HepG2 (cell line): ENCODE data around the gene MYL6. TPM values are rescaled to one million over a fixed set of nuclear protein-coding genes. Genes with fewer than 3 reads are reported as not detected.

ENCODE experiments used
- ATAC-seq: fragments of 200-7000 bp; cut with Tn5 transposase; 3 replicates; pipeline ENCODE4 v1.9.1; 2020; ENCODE audit warnings: mild to moderate bottlenecking, moderate library complexity
- BruUV-seq: library from RNA; stranded (reverse); fragments of 400-500 nt; replicated peaks from 2 replicates; lab custom pipeline; 2021; lab: Mats Ljungman, UMichigan
- CTCF ChIA-PET: fragments of 300-600 bp; formaldehyde crosslinking; extraction: SDS; loops from one replicate; lab custom pipeline; 2021; ENCODE audit warnings: low total read pairs, inconsistent platforms, low intra/inter-chr PET ratio; lab: Yijun Ruan, JAX
- POLR2A ChIA-PET: fragments of 350-600 bp; sonication (Branson Sonifier 250); formaldehyde crosslinking; loops from one replicate; lab custom pipeline; 2020; ENCODE audit warnings: antibody characterized with exemption, inconsistent platforms; lab: Yijun Ruan, JAX
- DNase-seq: peaks from one replicate; pipeline ENCODE4 v3.0.0-alpha.2; 2015; ENCODE audit warnings: low spot score
- FAIRE-seq: peaks from 3 replicates; lab custom pipeline; 2011; peaks lifted over from hg19 to GRCh38; lab: Jason Lieb, UNC
- H2AFZ ChIP-seq: one replicate; pipeline ENCODE4 v1.6.1; 2011; ENCODE audit warnings: low read length, inconsistent platforms
- H3K27ac ChIP-seq: fragments of 300-600 bp; 3 replicates; pipeline ENCODE4 v1.8.0; 2011; ENCODE audit warnings: mixed run types, mild to moderate bottlenecking, mixed read lengths, low read length, inconsistent platforms; ENCODE audit not compliant: insufficient read depth; ENCODE audit errors: extremely low read length
- H3K27me3 ChIP-seq, 2 experiments: fragments of 200-600 bp in 1 of 2; 2 replicates in 1 of 2; 3 replicates in 1 of 2; pipeline versions ENCODE4 v1.6.0 to v1.8.0; 2011; ENCODE audit warnings: low read length in 2 of 2, mild to moderate bottlenecking in 2 of 2, moderate library complexity in 2 of 2, inconsistent platforms in 1 of 2; ENCODE audit not compliant: insufficient read depth in 2 of 2, control insufficient read depth in 1 of 2
- H3K36me3 ChIP-seq, 2 experiments: fragments of 200-600 bp in 1 of 2; replicated peaks in 1 of 2; 2 replicates in 1 of 2; 3 replicates in 1 of 2; pipeline versions ENCODE4 v1.5.1 to v1.8.0; 2011; ENCODE audit warnings: low read length in 2 of 2, inconsistent platforms in 1 of 2; ENCODE audit not compliant: insufficient read depth in 2 of 2, control insufficient read depth in 1 of 2
- H3K4me1 ChIP-seq: 2 replicates; pipeline ENCODE4 v1.5.1; 2012; ENCODE audit warnings: low read length, inconsistent platforms; ENCODE audit not compliant: insufficient read depth
- H3K4me2 ChIP-seq: 2 replicates; pipeline ENCODE4 v1.6.0; 2011; ENCODE audit warnings: low read depth, low read length, inconsistent platforms
- H3K4me3 ChIP-seq, 3 experiments: fragments of 200-600 bp in 1 of 3; sonication (generic), shearing (Covaris generic) in 1 of 3; replicated peaks in 1 of 3; 2 replicates each; pipeline ENCODE4 v1.5.1; 2011 to 2016; ENCODE audit warnings: low read length in 3 of 3, inconsistent platforms in 2 of 3, low read depth in 2 of 3, mild to moderate bottlenecking in 2 of 3, control low read depth in 1 of 3, mixed read lengths in 1 of 3; ENCODE audit not compliant: insufficient read depth in 1 of 3
- H3K79me2 ChIP-seq: one replicate; pipeline ENCODE4 v1.6.1; 2011; ENCODE audit warnings: low read length, inconsistent platforms; ENCODE audit not compliant: insufficient read depth
- H3K9ac ChIP-seq: 2 replicates; pipeline ENCODE4 v1.6.0; 2011; ENCODE audit warnings: mild to moderate bottlenecking, low read depth, low read length, inconsistent platforms; ENCODE audit not compliant: insufficient read depth
- H3K9me3 ChIP-seq: 2 replicates; pipeline ENCODE4 v1.5.1; 2012; ENCODE audit warnings: mild to moderate bottlenecking, low read length
- H4K20me1 ChIP-seq: 2 replicates; pipeline ENCODE4 v1.6.0; 2011; ENCODE audit warnings: inconsistent platforms, mild to moderate bottlenecking, low read length, moderate library complexity; ENCODE audit not compliant: insufficient read depth
- ARNTL ChIP-seq: sonication (generic); formaldehyde crosslinking; IDR thresholded peaks from 2 replicates; pipeline ENCODE4 v1.4.0; 2020; ENCODE audit warnings: mild to moderate bottlenecking, missing genetic modification reagents
- ATF3 ChIP-seq: sonication (generic); formaldehyde crosslinking; IDR thresholded peaks from 2 replicates; pipeline ENCODE4 v1.4.0; 2020; ENCODE audit warnings: missing genetic modification reagents
- ATF4 ChIP-seq, 2 experiments: fragments of 450-650 bp in 1 of 2; sonication (generic) in 1 of 2; formaldehyde crosslinking; IDR thresholded peaks; 2 replicates each; pipeline versions ENCODE4 v1.5.0 to v1.8.0; 2020 to 2022; ENCODE audit warnings: mild to moderate bottlenecking in 1 of 2, missing genetic modification reagents in 1 of 2
- CERS6 ChIP-seq: sonication (generic); formaldehyde crosslinking; IDR thresholded peaks from 2 replicates; pipeline ENCODE4 v1.5.0; 2020; ENCODE audit warnings: missing genetic modification reagents
- FOXA1 ChIP-seq, 2 experiments: fragments of 450-650 bp in 1 of 2; sonication (generic) in 1 of 2; formaldehyde crosslinking in 1 of 2; IDR thresholded peaks; 2 replicates each; pipeline versions ENCODE4 v1.4.0 to v1.6.1; 2016 to 2020; ENCODE audit warnings: missing genetic modification reagents in 1 of 2
- HBP1 ChIP-seq: IDR thresholded peaks from 2 replicates; pipeline ENCODE4 v1.6.1; 2016; ENCODE audit warnings: low read depth, control low read depth
- MEF2D ChIP-seq: sonication (generic); formaldehyde crosslinking; IDR thresholded peaks from 2 replicates; pipeline ENCODE4 v1.5.1; 2020; ENCODE audit warnings: mild to moderate bottlenecking, missing genetic modification reagents
- NFIC ChIP-seq: IDR thresholded peaks from 2 replicates; pipeline ENCODE4 v1.6.1; 2012; ENCODE audit warnings: mild to moderate bottlenecking, low read length, inconsistent platforms
- PAF1 ChIP-seq: IDR thresholded peaks from 2 replicates; pipeline ENCODE4 v1.6.1; 2016; ENCODE audit warnings: missing genetic modification reagents, missing compliant biosample characterization
- ZNF24 ChIP-seq: fragments of 450-650 bp; IDR thresholded peaks from 2 replicates; pipeline ENCODE4 v1.6.1; 2017; ENCODE audit warnings: antibody characterized with exemption, mild to moderate bottlenecking
- ZNF331 ChIP-seq: sonication (generic); formaldehyde crosslinking; IDR thresholded peaks from 2 replicates; pipeline ENCODE4 v1.4.0; 2020; ENCODE audit warnings: missing genetic modification reagents
- ZNF557 ChIP-seq: sonication (generic); formaldehyde crosslinking; IDR thresholded peaks from 2 replicates; pipeline ENCODE4 v1.4.0; 2020; ENCODE audit warnings: missing genetic modification reagents
- WGBS: methylation state at CpG from one replicate; pipeline ENCODE4 v1.1.6; 2017; ENCODE audit warnings: low lambda C conversion rate; 5-methylcytosine and 5-hydroxymethylcytosine counted together
- in situ Hi-C: cut with HindIII; loops from 2 replicates; pipeline ENCODE4 v1.10.0; 2017; ENCODE audit warnings: low pct_unique_long_range_greater_than_20kb; ENCODE audit not compliant: extremely low pct_ligation_motif_present
- intact Hi-C: fragments of 100-400 bp; cut with micrococcal nuclease; formaldehyde crosslinking; loops from one replicate; pipeline ENCODE4 v1.10.0; 2022; ENCODE audit not compliant: unreplicated experiment
- polyA plus RNA-seq, 8 experiments: library from polyadenylated mRNA; depleted of rRNA in 3 of 8; stranded (reverse) in 7 of 8; unstranded in 1 of 8; fragments of >200 nt; fragmentation: Illumina TruSeq in 4 of 8; extraction: Trizol in 4 of 8; gene quantifications; 2 replicates each; pipeline versions ENCODE4 v1.2.1 to v1.2.3, GENCODE V29; 2011 to 2016; ENCODE audit warnings: low read depth in 4 of 8, missing spikeins in 1 of 8, mixed read lengths in 1 of 8; ENCODE audit not compliant: insufficient read depth in 1 of 8
- total RNA-seq, 5 experiments: library from RNA; depleted of rRNA; stranded (reverse); fragments of >200 nt; fragmentation: Illumina TruSeq; extraction: Trizol; gene quantifications; 2 replicates each; pipeline ENCODE4 v1.2.3, GENCODE V29; 2016; ENCODE audit warnings: low read depth in 1 of 5

The MYL6 gene
- total and polyA plus RNA-seq, 2 of the 13 experiments (the other 11 are each of a cell fraction or from before 2014, with no cell fraction given): 1,127 to 1,192 TPM

GRCh38 chr12:56206452-56207166 is 48.5 kb downstream of the MYL6 start (continued):
- TF ChIP-seq HBP1 (CRISPR knock-in tag) (0 out of 2 replicates have a peak, but pooled peaks have one; percentile 36), CERS6 (CRISPR knock-in tag) (no peak), ARNTL (CRISPR knock-in tag) (no peak), ZNF24 (no peak), MEF2D (no peak), PAF1 (CRISPR knock-in tag) (no peak), FOXA1 (IDR thresholded peaks at IDR 0.05) (no peak), FOXA1 (CRISPR knock-in tag; IDR thresholded peaks at IDR 0.05) (peak; percentile 65), ATF3 (CRISPR knock-in tag) (no peak), ZNF557 (CRISPR knock-in tag) (no peak), ZNF331 (CRISPR knock-in tag) (no peak)

GRCh38 chr12:56208006-56208405 is 49.8 kb downstream of the MYL6 start:
- FAIRE-seq: no peak
- Histone ChIP-seq H2AFZ (no peak overlapping the region), H3K4me3 (no peak overlapping the region), H3K27ac (no peak overlapping the region), H3K36me3 (peaks cover 25 to 64% of the 10 kb centered on the region in 2 experiments), H3K79me2 (no peaks in the 10 kb centered on the region), H3K4me1 (no peaks in the 10 kb centered on the region), H3K9ac (no peak overlapping the region), H3K9me3 (no peaks in the 10 kb centered on the region), H4K20me1 (no peaks in the 10 kb centered on the region), H3K27me3 (no peaks in the 10 kb centered on the region), H3K4me2 (no peak overlapping the region)
- intact Hi-C loops (no loop called here), in situ Hi-C loops (no loop called here)
- POLR2A ChIA-PET: interaction anchor here (1.9 to 3.6 kb wide), 2 partner anchors 14 to 23 kb away, joined by 8 to 34 read pairs; partner anchors contain the start of gene RNF41
- DNase-seq: no peak
- BruUV-seq: no TSS peak
- CTCF ChIA-PET: interaction anchor here (0.8 kb wide), 1 partner anchor 15 kb away, joined by 4 read pairs; no protein-coding TSS in a partner anchor
- no peak for TF ChIP-seq NFIC
- TF ChIP-seq ATF4 (CRISPR knock-in tag; IDR thresholded peaks at IDR 0.05): no peak
- WGBS: 100% methylated on average over 5 of the region's 6 CpGs
- ATAC-seq: no peak
